Sigmoid colon (tissue), 4 donors: Measurements from ENCODE around the gene SULT1A1.

Experiments
- POLR2A ChIP-seq, 2 donors: fragments of 450-650 bp; IDR thresholded peaks; one replicate each; pipeline ENCODE4 v1.6.1; 2016; ENCODE audit warnings: antibody characterized with exemption in 2 of 2, mild to moderate bottlenecking in 2 of 2, moderate library complexity in 2 of 2
- POLR2AphosphoS5 ChIP-seq, 4 donors: sonication (generic); formaldehyde crosslinking; IDR thresholded peaks; one replicate each; pipeline ENCODE4 v1.6.1; 2017; ENCODE audit warnings: antibody characterized with exemption in 4 of 4
- TF ChIP-seq, protein P1 (sequence below), 4 experiments: fragments of 450-650 bp in 3 of 4; fragments of 200-600 bp in 1 of 4; IDR thresholded peaks; one replicate each; pipeline ENCODE4 v1.5.1; 2016 to 2019; ENCODE audit warnings: antibody characterized with exemption in 4 of 4, mild to moderate bottlenecking in 3 of 4, moderate library complexity in 2 of 4

GRCh38 chr16:28610595-28611191 is 849 bp upstream of the SULT1A1 start:
- TF ChIP-seq POLR2AphosphoS5 (IDR thresholded peaks at IDR 0.05) (no peak), POLR2A (IDR thresholded peaks at IDR 0.05) (no peak)
- TF ChIP-seq, protein P1, sequence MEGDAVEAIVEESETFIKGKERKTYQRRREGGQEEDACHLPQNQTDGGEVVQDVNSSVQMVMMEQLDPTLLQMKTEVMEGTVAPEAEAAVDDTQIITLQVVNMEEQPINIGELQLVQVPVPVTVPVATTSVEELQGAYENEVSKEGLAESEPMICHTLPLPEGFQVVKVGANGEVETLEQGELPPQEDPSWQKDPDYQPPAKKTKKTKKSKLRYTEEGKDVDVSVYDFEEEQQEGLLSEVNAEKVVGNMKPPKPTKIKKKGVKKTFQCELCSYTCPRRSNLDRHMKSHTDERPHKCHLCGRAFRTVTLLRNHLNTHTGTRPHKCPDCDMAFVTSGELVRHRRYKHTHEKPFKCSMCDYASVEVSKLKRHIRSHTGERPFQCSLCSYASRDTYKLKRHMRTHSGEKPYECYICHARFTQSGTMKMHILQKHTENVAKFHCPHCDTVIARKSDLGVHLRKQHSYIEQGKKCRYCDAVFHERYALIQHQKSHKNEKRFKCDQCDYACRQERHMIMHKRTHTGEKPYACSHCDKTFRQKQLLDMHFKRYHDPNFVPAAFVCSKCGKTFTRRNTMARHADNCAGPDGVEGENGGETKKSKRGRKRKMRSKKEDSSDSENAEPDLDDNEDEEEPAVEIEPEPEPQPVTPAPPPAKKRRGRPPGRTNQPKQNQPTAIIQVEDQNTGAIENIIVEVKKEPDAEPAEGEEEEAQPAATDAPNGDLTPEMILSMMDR (IDR thresholded peaks at IDR 0.05) = no peak
